Liver (tissue), 3 donors: ENCODE results near the gene STAG2.

Experiments
- EGR1 ChIP-seq, 2 donors: IDR thresholded peaks; 2 replicates each; pipeline ENCODE4 v1.6.1; 2016 to 2018; ENCODE audit warnings: antibody characterized with exemption in 2 of 2, low read depth in 2 of 2
- FOXA2 ChIP-seq: IDR thresholded peaks from 2 replicates; pipeline ENCODE4 v1.6.1; 2016; ENCODE audit warnings: antibody characterized with exemption
- GABPA ChIP-seq, 2 donors: IDR thresholded peaks in 1 of 2; conservative IDR thresholded peaks in 1 of 2; 2 replicates each; pipeline ENCODE4 v1.6.1; 2016; ENCODE audit warnings: antibody characterized with exemption in 2 of 2, mild to moderate bottlenecking in 1 of 2, moderate library complexity in 1 of 2
- RAD21 ChIP-seq, 2 donors: IDR thresholded peaks; 2 replicates each; pipeline ENCODE4 v1.6.1; 2016; ENCODE audit warnings: antibody characterized with exemption in 2 of 2, mild to moderate bottlenecking in 2 of 2
- SP1 ChIP-seq: IDR thresholded peaks from 2 replicates; pipeline ENCODE4 v1.6.1; 2018; ENCODE audit warnings: antibody characterized with exemption, mild to moderate bottlenecking
- TAF1 ChIP-seq: conservative IDR thresholded peaks from 2 replicates; pipeline ENCODE4 v1.6.1; 2016; ENCODE audit warnings: antibody characterized with exemption, mild to moderate bottlenecking
- YY1 ChIP-seq: IDR thresholded peaks from 2 replicates; pipeline ENCODE4 v1.6.1; 2016; ENCODE audit warnings: antibody characterized with exemption, mild to moderate bottlenecking
- TF ChIP-seq, protein P1 (sequence below): fragments of 150-350 bp; IDR thresholded peaks from 2 replicates; pipeline ENCODE4 v1.5.1; 2017; ENCODE audit warnings: improper control_type of control experiment, low read depth, low read length; ENCODE audit not compliant: missing input control
- TF ChIP-seq, protein P2 (sequence below): IDR thresholded peaks from 2 replicates; pipeline ENCODE4 v1.6.1; 2016; ENCODE audit warnings: antibody characterized with exemption, mild to moderate bottlenecking
- TF ChIP-seq, protein P3 (sequence below): IDR thresholded peaks from 2 replicates; pipeline ENCODE4 v1.6.1; 2016; ENCODE audit warnings: antibody characterized with exemption
- TF ChIP-seq, protein P4 (sequence below): IDR thresholded peaks from 2 replicates; pipeline ENCODE4 v1.6.1; 2016; ENCODE audit warnings: antibody characterized with exemption
- TF ChIP-seq, protein P5 (sequence below): IDR thresholded peaks from 2 replicates; pipeline ENCODE4 v1.6.1; 2016; ENCODE audit warnings: antibody characterized with exemption
- donor health status: healthy.
- donor health status: healthy.

DNA sequence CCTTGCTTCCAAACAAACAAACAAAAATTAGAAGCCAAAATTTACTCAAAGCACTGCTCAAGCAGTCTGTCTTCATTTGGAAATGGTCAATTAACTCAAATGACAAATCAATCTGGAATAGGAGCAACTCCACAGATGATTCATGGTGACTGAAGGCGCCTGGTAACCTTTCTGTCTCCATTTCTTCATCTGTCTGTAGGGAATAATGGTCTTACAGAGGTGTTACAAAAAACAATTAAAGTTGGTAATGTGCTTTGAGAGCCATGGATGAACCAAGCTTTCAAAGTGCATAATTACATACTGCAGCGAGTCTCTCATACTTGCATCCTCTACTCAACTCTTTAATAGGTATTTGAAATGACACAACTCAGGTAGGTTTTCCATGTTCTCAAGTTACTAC lies 38.3 kb upstream of the STAG2 start:
- TF ChIP-seq RAD21 (IDR thresholded peaks at IDR 0.05) (no peak), EGR1 (IDR thresholded peaks at IDR 0.05; ENCODE audit: low read depth in 2 of 2) (no peak), YY1 (no peak), FOXA2 (no peak), TAF1 (no peak), SP1 (no peak), GABPA (IDR thresholded peaks at IDR 0.05 in 1 of 2, conservative IDR thresholded peaks at IDR 0.05 in 1 of 2) (no peak)
- TF ChIP-seq, protein P1, sequence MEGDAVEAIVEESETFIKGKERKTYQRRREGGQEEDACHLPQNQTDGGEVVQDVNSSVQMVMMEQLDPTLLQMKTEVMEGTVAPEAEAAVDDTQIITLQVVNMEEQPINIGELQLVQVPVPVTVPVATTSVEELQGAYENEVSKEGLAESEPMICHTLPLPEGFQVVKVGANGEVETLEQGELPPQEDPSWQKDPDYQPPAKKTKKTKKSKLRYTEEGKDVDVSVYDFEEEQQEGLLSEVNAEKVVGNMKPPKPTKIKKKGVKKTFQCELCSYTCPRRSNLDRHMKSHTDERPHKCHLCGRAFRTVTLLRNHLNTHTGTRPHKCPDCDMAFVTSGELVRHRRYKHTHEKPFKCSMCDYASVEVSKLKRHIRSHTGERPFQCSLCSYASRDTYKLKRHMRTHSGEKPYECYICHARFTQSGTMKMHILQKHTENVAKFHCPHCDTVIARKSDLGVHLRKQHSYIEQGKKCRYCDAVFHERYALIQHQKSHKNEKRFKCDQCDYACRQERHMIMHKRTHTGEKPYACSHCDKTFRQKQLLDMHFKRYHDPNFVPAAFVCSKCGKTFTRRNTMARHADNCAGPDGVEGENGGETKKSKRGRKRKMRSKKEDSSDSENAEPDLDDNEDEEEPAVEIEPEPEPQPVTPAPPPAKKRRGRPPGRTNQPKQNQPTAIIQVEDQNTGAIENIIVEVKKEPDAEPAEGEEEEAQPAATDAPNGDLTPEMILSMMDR: no peak
- TF ChIP-seq, protein P2, sequence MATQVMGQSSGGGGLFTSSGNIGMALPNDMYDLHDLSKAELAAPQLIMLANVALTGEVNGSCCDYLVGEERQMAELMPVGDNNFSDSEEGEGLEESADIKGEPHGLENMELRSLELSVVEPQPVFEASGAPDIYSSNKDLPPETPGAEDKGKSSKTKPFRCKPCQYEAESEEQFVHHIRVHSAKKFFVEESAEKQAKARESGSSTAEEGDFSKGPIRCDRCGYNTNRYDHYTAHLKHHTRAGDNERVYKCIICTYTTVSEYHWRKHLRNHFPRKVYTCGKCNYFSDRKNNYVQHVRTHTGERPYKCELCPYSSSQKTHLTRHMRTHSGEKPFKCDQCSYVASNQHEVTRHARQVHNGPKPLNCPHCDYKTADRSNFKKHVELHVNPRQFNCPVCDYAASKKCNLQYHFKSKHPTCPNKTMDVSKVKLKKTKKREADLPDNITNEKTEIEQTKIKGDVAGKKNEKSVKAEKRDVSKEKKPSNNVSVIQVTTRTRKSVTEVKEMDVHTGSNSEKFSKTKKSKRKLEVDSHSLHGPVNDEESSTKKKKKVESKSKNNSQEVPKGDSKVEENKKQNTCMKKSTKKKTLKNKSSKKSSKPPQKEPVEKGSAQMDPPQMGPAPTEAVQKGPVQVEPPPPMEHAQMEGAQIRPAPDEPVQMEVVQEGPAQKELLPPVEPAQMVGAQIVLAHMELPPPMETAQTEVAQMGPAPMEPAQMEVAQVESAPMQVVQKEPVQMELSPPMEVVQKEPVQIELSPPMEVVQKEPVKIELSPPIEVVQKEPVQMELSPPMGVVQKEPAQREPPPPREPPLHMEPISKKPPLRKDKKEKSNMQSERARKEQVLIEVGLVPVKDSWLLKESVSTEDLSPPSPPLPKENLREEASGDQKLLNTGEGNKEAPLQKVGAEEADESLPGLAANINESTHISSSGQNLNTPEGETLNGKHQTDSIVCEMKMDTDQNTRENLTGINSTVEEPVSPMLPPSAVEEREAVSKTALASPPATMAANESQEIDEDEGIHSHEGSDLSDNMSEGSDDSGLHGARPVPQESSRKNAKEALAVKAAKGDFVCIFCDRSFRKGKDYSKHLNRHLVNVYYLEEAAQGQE: no peak
- TF ChIP-seq, protein P3, sequence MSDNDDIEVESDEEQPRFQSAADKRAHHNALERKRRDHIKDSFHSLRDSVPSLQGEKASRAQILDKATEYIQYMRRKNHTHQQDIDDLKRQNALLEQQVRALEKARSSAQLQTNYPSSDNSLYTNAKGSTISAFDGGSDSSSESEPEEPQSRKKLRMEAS: no peak
- TF ChIP-seq, protein P4, sequence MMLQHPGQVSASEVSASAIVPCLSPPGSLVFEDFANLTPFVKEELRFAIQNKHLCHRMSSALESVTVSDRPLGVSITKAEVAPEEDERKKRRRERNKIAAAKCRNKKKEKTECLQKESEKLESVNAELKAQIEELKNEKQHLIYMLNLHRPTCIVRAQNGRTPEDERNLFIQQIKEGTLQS: no peak
- TF ChIP-seq, protein P5, sequence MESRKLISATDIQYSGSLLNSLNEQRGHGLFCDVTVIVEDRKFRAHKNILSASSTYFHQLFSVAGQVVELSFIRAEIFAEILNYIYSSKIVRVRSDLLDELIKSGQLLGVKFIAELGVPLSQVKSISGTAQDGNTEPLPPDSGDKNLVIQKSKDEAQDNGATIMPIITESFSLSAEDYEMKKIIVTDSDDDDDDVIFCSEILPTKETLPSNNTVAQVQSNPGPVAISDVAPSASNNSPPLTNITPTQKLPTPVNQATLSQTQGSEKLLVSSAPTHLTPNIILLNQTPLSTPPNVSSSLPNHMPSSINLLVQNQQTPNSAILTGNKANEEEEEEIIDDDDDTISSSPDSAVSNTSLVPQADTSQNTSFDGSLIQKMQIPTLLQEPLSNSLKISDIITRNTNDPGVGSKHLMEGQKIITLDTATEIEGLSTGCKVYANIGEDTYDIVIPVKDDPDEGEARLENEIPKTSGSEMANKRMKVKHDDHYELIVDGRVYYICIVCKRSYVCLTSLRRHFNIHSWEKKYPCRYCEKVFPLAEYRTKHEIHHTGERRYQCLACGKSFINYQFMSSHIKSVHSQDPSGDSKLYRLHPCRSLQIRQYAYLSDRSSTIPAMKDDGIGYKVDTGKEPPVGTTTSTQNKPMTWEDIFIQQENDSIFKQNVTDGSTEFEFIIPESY: no peak
